IMR-90 (cell line): ENCODE results near the gene FAT1. TPM values are rescaled to one million over a fixed set of nuclear protein-coding genes. Genes with fewer than 3 reads are reported as not detected.
A peak's percentile ranks its signal among the peaks of the same experiment; 100 is the strongest.

Experiments
- ATAC-seq: fragments of 200-7000 bp; cut with Tn5 transposase; 2 replicates; pipeline ENCODE4 v1.9.1; 2020; ENCODE audit warnings: low read depth, mild to moderate bottlenecking, moderate library complexity
- BruUV-seq: library from RNA; stranded (reverse); fragments of 400-500 nt; replicated peaks from 2 replicates; lab custom pipeline; 2021; lab: Mats Ljungman, UMichigan
- CTCF ChIA-PET: fragments of 300-600 bp; formaldehyde crosslinking; extraction: SDS; loops from one replicate; lab custom pipeline; 2021; ENCODE audit warnings: antibody characterized with exemption; lab: Yijun Ruan, JAX
- POLR2A ChIA-PET: fragments of 300-600 bp; sonication (Branson Sonifier 250); formaldehyde crosslinking; loops from one replicate; lab custom pipeline; 2022; ENCODE audit warnings: antibody characterized with exemption; ENCODE audit not compliant: unreplicated experiment; lab: Charles Lee
- DNase-seq: peaks from one replicate; pipeline ENCODE4 v3.0.0; 2013
- H2AFZ ChIP-seq: replicated peaks from 2 replicates; pipeline ENCODE3; 2013; ENCODE audit warnings: low read length, mild to moderate bottlenecking; ENCODE audit not compliant: poor library complexity
- H2AK5ac ChIP-seq: 2 replicates; pipeline ENCODE4 v1.6.1; 2013; ENCODE audit warnings: low read depth, low read length, inconsistent platforms
- H2AK9ac ChIP-seq: replicated peaks from 2 replicates; pipeline ENCODE3; 2013; ENCODE audit warnings: mild to moderate bottlenecking, low read depth, low read length, moderate library complexity; ENCODE audit not compliant: poor library complexity
- H2BK120ac ChIP-seq: 2 replicates; pipeline ENCODE4 v1.6.1; 2013; ENCODE audit warnings: low read depth, low read length, inconsistent platforms
- H2BK15ac ChIP-seq: 3 replicates; pipeline ENCODE4 v1.6.1; 2013; ENCODE audit warnings: low read depth, low read length, inconsistent platforms
- H2BK20ac ChIP-seq: 2 replicates; pipeline ENCODE4 v1.6.1; 2013; ENCODE audit warnings: low read depth, mild to moderate bottlenecking, inconsistent platforms, low read length, moderate library complexity
- H2BK5ac ChIP-seq: 2 replicates; pipeline ENCODE4 v1.6.1; 2013; ENCODE audit warnings: mild to moderate bottlenecking, low read depth, low read length, inconsistent platforms; ENCODE audit not compliant: poor library complexity, severe bottlenecking
- H3K14ac ChIP-seq: replicated peaks from 2 replicates; pipeline ENCODE4 v1.6.1; 2013; ENCODE audit warnings: low read depth, low read length, inconsistent platforms
- H3K18ac ChIP-seq: 2 replicates; pipeline ENCODE4 v1.6.1; 2013; ENCODE audit warnings: low read depth, low read length, control low read depth
- H3K23ac ChIP-seq: 2 replicates; pipeline ENCODE4 v1.6.1; 2013; ENCODE audit warnings: low read depth, low read length, inconsistent platforms
- H3K27ac ChIP-seq: 2 replicates; pipeline ENCODE4 v1.5.1; 2013; ENCODE audit warnings: mild to moderate bottlenecking, control low read depth, low read length; ENCODE audit not compliant: insufficient read depth
- H3K27me3 ChIP-seq: 2 replicates; pipeline ENCODE4 v1.6.1; 2013; ENCODE audit warnings: low read length; ENCODE audit not compliant: control insufficient read depth, insufficient read depth
- H3K36me3 ChIP-seq: 2 replicates; pipeline ENCODE4 v1.6.1; 2013; ENCODE audit warnings: low read length, mixed read lengths; ENCODE audit not compliant: control insufficient read depth, insufficient read depth
- H3K4ac ChIP-seq: 2 replicates; pipeline ENCODE4 v1.6.1; 2013; ENCODE audit warnings: low read depth, low read length, inconsistent platforms
- H3K4me1 ChIP-seq: 2 replicates; pipeline ENCODE4 v1.6.1; 2013; ENCODE audit warnings: low read length, mixed read lengths; ENCODE audit not compliant: control insufficient read depth, insufficient read depth
- H3K4me2 ChIP-seq: 2 replicates; pipeline ENCODE4 v1.6.1; 2013; ENCODE audit warnings: low read depth, mild to moderate bottlenecking, control low read depth, low read length, moderate library complexity
- H3K4me3 ChIP-seq: 2 replicates; pipeline ENCODE4 v1.5.1; 2013; ENCODE audit warnings: low read depth, mild to moderate bottlenecking, control low read depth, low read length, moderate library complexity; ENCODE audit not compliant: insufficient read depth
- H3K56ac ChIP-seq: 2 replicates; pipeline ENCODE4 v1.6.1; 2013; ENCODE audit warnings: low read length, inconsistent platforms; ENCODE audit not compliant: insufficient read depth; ENCODE audit errors: extremely low read depth
- H3K79me1 ChIP-seq, 2 experiments: 2 replicates each; pipeline ENCODE4 v1.6.1; 2013; ENCODE audit warnings: low read length in 2 of 2, inconsistent platforms in 1 of 2, low read depth in 1 of 2
- H3K9ac ChIP-seq: 2 replicates; pipeline ENCODE4 v1.6.1; 2013; ENCODE audit warnings: low read depth, low read length, control low read depth
- H3K9me1 ChIP-seq: 2 replicates; pipeline ENCODE4 v1.6.1; 2013; ENCODE audit warnings: low read length, inconsistent platforms; ENCODE audit not compliant: insufficient read depth
- H3K9me3 ChIP-seq: 2 replicates; pipeline ENCODE4 v1.6.1; 2013; ENCODE audit warnings: low read length; ENCODE audit not compliant: control insufficient read depth, insufficient read depth
- H4K20me1 ChIP-seq: 2 replicates; pipeline ENCODE4 v1.6.1; 2013; ENCODE audit warnings: low read length, inconsistent platforms; ENCODE audit not compliant: insufficient read depth
- H4K5ac ChIP-seq: 2 replicates; pipeline ENCODE4 v1.6.1; 2013; ENCODE audit warnings: mild to moderate bottlenecking, low read depth, low read length, control low read depth
- H4K8ac ChIP-seq, 2 experiments: 2 replicates each; pipeline ENCODE4 v1.6.1; 2013; ENCODE audit warnings: low read depth in 2 of 2, low read length in 2 of 2, control low read depth in 1 of 2, inconsistent platforms in 1 of 2
- H4K91ac ChIP-seq: 2 replicates; pipeline ENCODE4 v1.6.1; 2013; ENCODE audit warnings: low read depth, low read length, inconsistent platforms; ENCODE audit not compliant: insufficient read depth
- MAFK ChIP-seq: IDR thresholded peaks from 2 replicates; pipeline ENCODE4 v1.6.1; 2012; ENCODE audit warnings: low read depth, low read length, improper control_type of control experiment
- WGBS, 2 experiments: methylation state at CpG; one replicate each; pipeline versions ENCODE4 v1.1.5 to v1.1.7; 2013; ENCODE audit warnings: missing lambda C conversion rate in 2 of 2; ENCODE audit not compliant: insufficient read length in 1 of 2; ENCODE audit errors: extremely low coverage in 2 of 2; 5-methylcytosine and 5-hydroxymethylcytosine counted together
- dilution Hi-C: fragments of 300-500 bp; cut with HindIII; formaldehyde crosslinking; loops from one replicate; pipeline ENCODE4 v1.14.3; 2018; ENCODE audit warnings: low sequenced_read_pairs; ENCODE audit not compliant: unreplicated experiment
- in situ Hi-C: fragments of 300-500 bp; cut with MboI; formaldehyde crosslinking; loops from 3 replicates; pipeline ENCODE4 v1.14.3; 2019; ENCODE audit warnings: low sequenced_read_pairs, inconsistent platforms, mixed read lengths
- intact Hi-C: fragments of 100-400 bp; cut with micrococcal nuclease; formaldehyde crosslinking; loops from 2 replicates; pipeline ENCODE4 v1.10.0; 2022
- polyA plus RNA-seq, 3 experiments: library from polyadenylated mRNA; depleted of rRNA; stranded (reverse); fragments of >200 nt; gene quantifications; 2 replicates each; pipeline ENCODE4 v1.2.3, GENCODE V29; 2012; ENCODE audit warnings: low replicate concordance in 1 of 3
- total RNA-seq: library from RNA; depleted of rRNA; stranded (reverse); fragments of >200 nt; gene quantifications from 2 replicates; pipeline ENCODE4 v1.2.3, GENCODE V29; 2012
- TF ChIP-seq, protein P1 (sequence below): conservative IDR thresholded peaks from 2 replicates; pipeline ENCODE4 v1.5.1; 2012; ENCODE audit warnings: mild to moderate bottlenecking, low read depth, low read length, improper control_type of control experiment
- TF ChIP-seq, protein P2 (sequence below): fragments of 150-350 bp; IDR thresholded peaks from 2 replicates; pipeline ENCODE4 v1.6.1; 2017; ENCODE audit warnings: mild to moderate bottlenecking, antibody characterized with exemption, low read length, low read depth

FAT1 gene
- total and polyA plus RNA-seq, 2 of the 4 experiments (the other 2 are of a cell fraction), result 156 to 519 TPM

DNA sequence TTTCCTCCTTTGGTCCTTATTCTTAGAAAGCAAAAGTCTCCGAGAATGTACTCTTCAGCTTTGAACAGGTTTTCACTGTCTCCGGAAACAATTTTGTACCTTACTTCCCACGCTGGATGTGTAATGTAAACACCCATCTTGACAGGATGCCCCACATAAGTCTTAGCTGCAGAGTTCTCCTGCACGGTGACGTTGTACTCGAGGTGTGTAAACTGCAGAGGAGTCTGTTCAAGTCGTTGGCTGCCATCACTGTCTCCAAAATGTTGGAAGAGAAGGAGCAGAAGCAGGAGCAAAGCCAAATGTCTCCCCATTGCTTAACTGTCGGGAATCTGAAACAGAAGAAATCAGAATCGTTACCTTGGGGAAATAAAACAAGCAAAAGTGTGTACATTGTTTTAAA is 14.1 kb downstream of the FAT1 start (continued):
- TF ChIP-seq, protein P1, sequence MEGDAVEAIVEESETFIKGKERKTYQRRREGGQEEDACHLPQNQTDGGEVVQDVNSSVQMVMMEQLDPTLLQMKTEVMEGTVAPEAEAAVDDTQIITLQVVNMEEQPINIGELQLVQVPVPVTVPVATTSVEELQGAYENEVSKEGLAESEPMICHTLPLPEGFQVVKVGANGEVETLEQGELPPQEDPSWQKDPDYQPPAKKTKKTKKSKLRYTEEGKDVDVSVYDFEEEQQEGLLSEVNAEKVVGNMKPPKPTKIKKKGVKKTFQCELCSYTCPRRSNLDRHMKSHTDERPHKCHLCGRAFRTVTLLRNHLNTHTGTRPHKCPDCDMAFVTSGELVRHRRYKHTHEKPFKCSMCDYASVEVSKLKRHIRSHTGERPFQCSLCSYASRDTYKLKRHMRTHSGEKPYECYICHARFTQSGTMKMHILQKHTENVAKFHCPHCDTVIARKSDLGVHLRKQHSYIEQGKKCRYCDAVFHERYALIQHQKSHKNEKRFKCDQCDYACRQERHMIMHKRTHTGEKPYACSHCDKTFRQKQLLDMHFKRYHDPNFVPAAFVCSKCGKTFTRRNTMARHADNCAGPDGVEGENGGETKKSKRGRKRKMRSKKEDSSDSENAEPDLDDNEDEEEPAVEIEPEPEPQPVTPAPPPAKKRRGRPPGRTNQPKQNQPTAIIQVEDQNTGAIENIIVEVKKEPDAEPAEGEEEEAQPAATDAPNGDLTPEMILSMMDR, result no peak
- TF ChIP-seq MAFK, result no peak

DNA sequence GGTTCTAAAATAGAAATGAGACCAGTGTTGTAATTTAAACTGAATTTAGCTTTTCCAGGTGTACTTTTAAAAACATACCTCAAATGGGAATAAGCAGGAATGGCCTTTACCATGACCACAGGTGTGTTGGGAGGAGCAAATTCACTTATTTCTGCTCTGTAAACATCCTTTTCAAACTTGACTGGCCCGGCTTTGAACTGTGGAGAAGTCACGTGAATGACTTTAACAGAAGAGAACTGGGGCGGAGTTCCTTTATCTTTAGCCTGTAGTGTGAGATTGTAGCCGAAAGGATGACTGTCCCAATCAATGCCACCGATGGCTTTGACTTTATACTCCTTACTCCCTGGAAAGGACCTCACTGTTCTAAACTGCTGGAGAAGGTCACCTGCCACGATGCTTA is 15.1 kb downstream of the FAT1 start:
- no peak overlapping the region for H3K14ac ChIP-seq
- BruUV-seq, result no TSS peak
- H3K9ac ChIP-seq, result no peak overlapping the region
- H2AFZ ChIP-seq, result no peak overlapping the region
- H3K27me3 ChIP-seq, result no peaks in the 10 kb centered on the region
- H2BK5ac ChIP-seq, result no peak overlapping the region
- CTCF ChIA-PET, result no interaction called here
- H3K56ac ChIP-seq, result no peak overlapping the region
- no peak overlapping the region for H3K27ac ChIP-seq
- no peak overlapping the region for H4K8ac ChIP-seq
- 100% methylated on average over 2 of the region's 6 CpGs; no CpG with 5 or more reads in 1 of the 2 experiments for WGBS, 2 experiments
- no peak overlapping the region for H4K5ac ChIP-seq
- in situ Hi-C loops, result no loop called here
- H3K18ac ChIP-seq, result no peak overlapping the region
- H3K23ac ChIP-seq, result no peak overlapping the region
- H3K4me1 ChIP-seq, result peaks cover 19% of the 10 kb centered on the region
- peaks cover 15 to 64% of the 10 kb centered on the region in 2 experiments; a peak in 3 of 4 replicates for H3K79me1 ChIP-seq
- no peak overlapping the region for H2AK5ac ChIP-seq
- H2BK15ac ChIP-seq, result no peak overlapping the region
- H2AK9ac ChIP-seq, result peak overlapping the region; percentile 39
- H3K9me3 ChIP-seq, result 0 out of 2 replicates have a peak, but pooled peaks cover 2% of the 10 kb centered on the region
- H4K91ac ChIP-seq, result no peak overlapping the region
- no peak overlapping the region for H2BK120ac ChIP-seq
- intact Hi-C loops, result no loop called here
- DNase-seq (no peak), ATAC-seq (no peak)
- H3K4ac ChIP-seq, result no peak overlapping the region
- H3K4me2 ChIP-seq, result no peak overlapping the region
- peaks cover 93% of the 10 kb centered on the region for H4K20me1 ChIP-seq
- peaks cover 50% of the 10 kb centered on the region for H3K36me3 ChIP-seq
- POLR2A ChIA-PET, result no interaction called here
- no peak overlapping the region for H2BK20ac ChIP-seq
- TF ChIP-seq, protein P2, sequence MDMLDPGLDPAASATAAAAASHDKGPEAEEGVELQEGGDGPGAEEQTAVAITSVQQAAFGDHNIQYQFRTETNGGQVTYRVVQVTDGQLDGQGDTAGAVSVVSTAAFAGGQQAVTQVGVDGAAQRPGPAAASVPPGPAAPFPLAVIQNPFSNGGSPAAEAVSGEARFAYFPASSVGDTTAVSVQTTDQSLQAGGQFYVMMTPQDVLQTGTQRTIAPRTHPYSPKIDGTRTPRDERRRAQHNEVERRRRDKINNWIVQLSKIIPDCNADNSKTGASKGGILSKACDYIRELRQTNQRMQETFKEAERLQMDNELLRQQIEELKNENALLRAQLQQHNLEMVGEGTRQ, result no peak
- H3K4me3 ChIP-seq, result no peak overlapping the region
- H3K9me1 ChIP-seq, result peaks cover 50% of the 10 kb centered on the region
- dilution Hi-C loops, result no loop called here
